HUES64 (cell line): ENCODE measurements around the gene PLEKHM1.
A peak's percentile ranks its signal among the peaks of the same experiment; 100 is the strongest.

Source experiments
- H3K27ac ChIP-seq: 2 replicates; pipeline ENCODE4 v1.7.0; 2013; ENCODE audit warnings: low read depth, low read length, inconsistent platforms
- H3K27me3 ChIP-seq: 2 replicates; pipeline ENCODE4 v1.6.1; 2013; ENCODE audit warnings: mild to moderate bottlenecking, low read length; ENCODE audit not compliant: insufficient read depth
- H3K36me3 ChIP-seq: 2 replicates; pipeline ENCODE4 v1.6.1; 2013; ENCODE audit warnings: mild to moderate bottlenecking, low read length; ENCODE audit not compliant: insufficient read depth
- H3K4me1 ChIP-seq: 2 replicates; pipeline ENCODE4 v1.6.1; 2013; ENCODE audit warnings: mild to moderate bottlenecking, low read length, moderate library complexity; ENCODE audit not compliant: insufficient read depth
- H3K4me3 ChIP-seq: 2 replicates; pipeline ENCODE4 v1.5.1; 2013; ENCODE audit warnings: mild to moderate bottlenecking, low read length, moderate library complexity
- H3K9ac ChIP-seq: 2 replicates; pipeline ENCODE4 v1.6.1; 2013; ENCODE audit warnings: mild to moderate bottlenecking, low read depth, low read length
- H3K9me3 ChIP-seq: 2 replicates; pipeline ENCODE4 v1.6.1; 2013; ENCODE audit warnings: low read depth, low read length; ENCODE audit not compliant: insufficient read depth
- WGBS: fragments of 150-250, 120-280 bp; methylation state at CpG from one replicate; pipeline ENCODE4 v1.1.7; 2013; ENCODE audit warnings: missing lambda C conversion rate; 5-methylcytosine and 5-hydroxymethylcytosine counted together

The PLEKHM1 gene

GRCh38 chr17:45437465-45438283 lies 52.8 kb downstream of the PLEKHM1 start:
- no peak overlapping the region for H3K9ac ChIP-seq
- no peak overlapping the region for H3K4me3 ChIP-seq
- no peaks in the 10 kb centered on the region for H3K36me3 ChIP-seq
- 72% methylated on average over 30 of the region's 30 CpGs for WGBS
- peaks cover 15% of the 10 kb centered on the region for H3K4me1 ChIP-seq
- H3K9me3 ChIP-seq, result no peaks in the 10 kb centered on the region
- H3K27ac ChIP-seq, result no peak overlapping the region
- H3K27me3 ChIP-seq, result peaks cover 19% of the 10 kb centered on the region

GRCh38 chr17:45436625-45437464 lies 53.7 kb downstream of the PLEKHM1 start:
- WGBS, result 90% methylated on average over 23 of the region's 23 CpGs
- Histone ChIP-seq H3K9ac (no peak overlapping the region), H3K36me3 (no peaks in the 10 kb centered on the region), H3K4me1 (peaks cover 15% of the 10 kb centered on the region), H3K27ac (no peak overlapping the region), H3K9me3 (no peaks in the 10 kb centered on the region), H3K27me3 (peaks cover 26% of the 10 kb centered on the region), H3K4me3 (no peak overlapping the region)

GRCh38 chr17:45436161-45436560 lies 54.4 kb downstream of the PLEKHM1 start:
- Histone ChIP-seq H3K27ac (no peak overlapping the region), H3K9me3 (no peaks in the 10 kb centered on the region), H3K27me3 (peaks cover 33% of the 10 kb centered on the region), H3K36me3 (no peaks in the 10 kb centered on the region), H3K9ac (no peak overlapping the region), H3K4me1 (peaks cover 15% of the 10 kb centered on the region), H3K4me3 (no peak overlapping the region)
- 84% methylated on average over 10 of the region's 10 CpGs for WGBS

GRCh38 chr17:45435481-45435880 lies 55.0 kb downstream of the PLEKHM1 start:
- Histone ChIP-seq H3K36me3 (no peaks in the 10 kb centered on the region), H3K9ac (no peak overlapping the region), H3K9me3 (no peaks in the 10 kb centered on the region), H3K4me3 (no peak overlapping the region), H3K27me3 (peaks cover 40% of the 10 kb centered on the region), H3K27ac (no peak overlapping the region), H3K4me1 (peaks cover 14% of the 10 kb centered on the region)
- 91% methylated on average over 5 of the region's 5 CpGs for WGBS

- Histone ChIP-seq H3K9ac (no peak overlapping the region), H3K36me3 (no peaks in the 10 kb centered on the region), H3K4me3 (no peak overlapping the region), H3K4me1 (peaks cover 5% of the 10 kb centered on the region; the same call in 1 of the 2 replicates), H3K27ac (no peak overlapping the region), H3K9me3 (no peaks in the 10 kb centered on the region), H3K27me3 (peaks cover 63% of the 10 kb centered on the region)
- 43% methylated on average over 2 of the region's 4 CpGs for WGBS
Measured at GRCh38 chr17:45433159-45433535, 57.4 kb downstream of the PLEKHM1 start.

GRCh38 chr17:45432405-45433158 lies 57.9 kb downstream of the PLEKHM1 start, which contains the start of gene ARHGAP27:
ARHGAP27 (minus strand) TSS chr17:45432870; CDS start chr17:45430279, 2,591 bp downstream.
- WGBS, result 1% methylated on average over 60 of the region's 66 CpGs
- H3K27me3 ChIP-seq, result peaks cover 66% of the 10 kb centered on the region
- no peak within 1 kb of the TSS; the same call in 1 of the 2 replicates for H3K9ac ChIP-seq

GRCh38 chr17:45431531-45432404 lies 58.8 kb downstream of the PLEKHM1 start:
- WGBS, result 1% methylated on average over 59 of the region's 64 CpGs
- H3K4me3 ChIP-seq, result peak overlapping the region; percentile 87
- H3K27me3 ChIP-seq, result peaks cover 74% of the 10 kb centered on the region
- H3K9ac ChIP-seq, result no peak overlapping the region; the same call in 1 of the 2 replicates
- no peaks in the 10 kb centered on the region; the same call in 1 of the 2 replicates for H3K4me1 ChIP-seq
- H3K36me3 ChIP-seq, result no peaks in the 10 kb centered on the region
- H3K27ac ChIP-seq, result no peak overlapping the region
- H3K9me3 ChIP-seq, result no peaks in the 10 kb centered on the region

More at GRCh38 chr17:45432405-45433158, 57.9 kb downstream of the PLEKHM1 start, which contains the start of gene ARHGAP27:
- Histone ChIP-seq H3K27ac (no peak within 1 kb of the TSS), H3K4me3 (peak within 1 kb of the TSS; percentile 87), H3K4me1 (peaks cover 5% of the 10 kb centered on the region; the same call in 1 of the 2 replicates), H3K9me3 (no peaks in the 10 kb centered on the region), H3K36me3 (no peaks in the 10 kb centered on the region)

GRCh38 chr17:45430738-45431530 lies 59.6 kb downstream of the PLEKHM1 start:
- Histone ChIP-seq H3K27me3 (peaks cover 78% of the 10 kb centered on the region), H3K9ac (no peak overlapping the region), H3K4me1 (no peaks in the 10 kb centered on the region; the same call in 1 of the 2 replicates), H3K36me3 (no peaks in the 10 kb centered on the region), H3K9me3 (no peaks in the 10 kb centered on the region), H3K27ac (no peak overlapping the region), H3K4me3 (peak overlapping the region; percentile 87)
- WGBS, result 4% methylated on average over 47 of the region's 47 CpGs

GRCh38 chr17:45430006-45430737 lies 60.3 kb downstream of the PLEKHM1 start:
- WGBS, result 16% methylated on average over 68 of the region's 68 CpGs
- H3K27ac ChIP-seq, result no peak overlapping the region
- H3K9me3 ChIP-seq, result no peaks in the 10 kb centered on the region
- peaks cover 78% of the 10 kb centered on the region for H3K27me3 ChIP-seq
- H3K4me1 ChIP-seq, result peaks cover 3% of the 10 kb centered on the region
- peak overlapping the region; percentile 87 for H3K4me3 ChIP-seq
- no peak overlapping the region for H3K9ac ChIP-seq
- H3K36me3 ChIP-seq, result no peaks in the 10 kb centered on the region
